GM12878 (cell line): ENCODE results near the gene HRCT1.

Experiments used
- ASH2L ChIP-seq: fragments of 300-600, 200-600 bp; sonication (generic); IDR thresholded peaks from 2 replicates; pipeline ENCODE4 v1.6.1; 2017; ENCODE audit warnings: low read depth, mild to moderate bottlenecking, borderline replicate concordance
- CTCF ChIP-seq, 3 experiments: IDR thresholded peaks in 2 of 3; conservative IDR thresholded peaks in 1 of 3; 2 replicates each; pipeline ENCODE4 v1.5.1; 2011; ENCODE audit warnings: low read depth in 3 of 3, low read length in 3 of 3, mild to moderate bottlenecking in 3 of 3, control low read depth in 2 of 3, moderate library complexity in 2 of 3, inconsistent platforms in 1 of 3, mixed read lengths in 1 of 3; ENCODE audit not compliant: control insufficient read depth in 2 of 3, insufficient read depth in 1 of 3; ENCODE audit errors: extremely low read depth in 1 of 3
- EZH2 ChIP-seq: IDR thresholded peaks from 2 replicates; pipeline ENCODE4 v1.6.1; 2012; ENCODE audit warnings: low read depth, mild to moderate bottlenecking, control low read depth, inconsistent platforms, low read length, borderline replicate concordance; ENCODE audit not compliant: control insufficient read depth
- IKZF2 ChIP-seq, 2 experiments: fragments of 450-650 bp; IDR thresholded peaks; 2 replicates each; pipeline ENCODE4 v1.6.1; 2017; ENCODE audit warnings: mild to moderate bottlenecking in 2 of 2, moderate library complexity in 2 of 2
- MEF2B ChIP-seq: fragments of 450-650 bp; IDR thresholded peaks from 2 replicates; pipeline ENCODE4 v1.6.1; 2018; ENCODE audit warnings: mild to moderate bottlenecking, moderate library complexity; ENCODE audit not compliant: partially characterized antibody, poor library complexity, severe bottlenecking
- PBX3 ChIP-seq: IDR thresholded peaks from 2 replicates; pipeline ENCODE4 v1.6.1; 2011; ENCODE audit warnings: mild to moderate bottlenecking, low read depth, low read length, moderate library complexity; ENCODE audit not compliant: insufficient replicate concordance
- POLR2A ChIP-seq: IDR thresholded peaks from 2 replicates; pipeline ENCODE4 v1.6.1; 2011; ENCODE audit warnings: low read depth, mild to moderate bottlenecking, low read length
- POLR2AphosphoS5 ChIP-seq: IDR thresholded peaks from 2 replicates; pipeline ENCODE4 v1.6.1; 2011; ENCODE audit warnings: mild to moderate bottlenecking, low read length, inconsistent platforms
- RAD21 ChIP-seq: IDR thresholded peaks from 2 replicates; pipeline ENCODE4 v1.6.1; 2011; ENCODE audit warnings: mild to moderate bottlenecking, low read depth, low read length, moderate library complexity; ENCODE audit not compliant: insufficient read depth
- RELA ChIP-seq: fragments of 450-650 bp; IDR thresholded peaks from 2 replicates; pipeline ENCODE4 v1.8.0; 2014; ENCODE audit warnings: borderline replicate concordance; ENCODE audit not compliant: partially characterized antibody
- RFX5 ChIP-seq: IDR thresholded peaks from 2 replicates; pipeline ENCODE4 v1.6.1; 2011; ENCODE audit warnings: low read depth, low read length, improper control_type of control experiment
- SREBF2 ChIP-seq: IDR thresholded peaks from 2 replicates; pipeline ENCODE4 v1.6.1; 2012; ENCODE audit warnings: mild to moderate bottlenecking, low read length
- YY1 ChIP-seq: IDR thresholded peaks from 2 replicates; pipeline ENCODE4 v1.6.1; 2011; ENCODE audit warnings: low read depth, mild to moderate bottlenecking, low read length

- TF ChIP-seq IKZF2 (IDR thresholded peaks at IDR 0.05) (no peak), POLR2A (no peak), MEF2B (no peak), SREBF2 (no peak), PBX3 (no peak), CTCF (IDR thresholded peaks at IDR 0.05 in 2 of 3, conservative IDR thresholded peaks at IDR 0.05 in 1 of 3; ENCODE audit: control insufficient read depth in 2 of 3, extremely low read depth in 1 of 3, insufficient read depth in 1 of 3, low read depth in 3 of 3, low read length in 3 of 3) (no peak), RELA (no peak), YY1 (no peak), RAD21 (no peak), RFX5 (no peak), POLR2AphosphoS5 (no peak), ASH2L (no peak), EZH2 (no peak)
Measured at GRCh38 chr9:35905051-35905781, 786 bp upstream of the HRCT1 start.
